HepG2 (cell line): ENCODE measurements around the gene ADCY6. TPM values are rescaled to one million over a fixed set of nuclear protein-coding genes. Genes with fewer than 3 reads are reported as not detected.

ENCODE experiments used
- ELF1 ChIP-seq: sonication (generic); formaldehyde crosslinking; IDR thresholded peaks from 2 replicates; pipeline ENCODE4 v1.4.0; 2020; ENCODE audit warnings: missing genetic modification reagents
- FOXJ3 ChIP-seq: sonication (generic); formaldehyde crosslinking; IDR thresholded peaks from 2 replicates; pipeline ENCODE4 v1.4.0; 2020; ENCODE audit warnings: missing genetic modification reagents, mild to moderate bottlenecking, borderline replicate concordance
- GABPB1 ChIP-seq: IDR thresholded peaks from 2 replicates; pipeline ENCODE4 v1.6.1; 2016; ENCODE audit warnings: mild to moderate bottlenecking, missing genetic modification reagents, moderate library complexity, missing compliant biosample characterization
- GATAD2A ChIP-seq: IDR thresholded peaks from 2 replicates; pipeline ENCODE4 v1.6.1; 2016
- GLMP ChIP-seq: sonication (generic); formaldehyde crosslinking; IDR thresholded peaks from 2 replicates; pipeline ENCODE4 v1.9.0; 2021; ENCODE audit warnings: missing genetic modification reagents, mild to moderate bottlenecking, borderline replicate concordance
- IKZF5 ChIP-seq: IDR thresholded peaks from 2 replicates; pipeline ENCODE4 v1.6.1; 2018; ENCODE audit warnings: missing genetic modification reagents, mild to moderate bottlenecking, missing compliant biosample characterization
- KDM3A ChIP-seq: IDR thresholded peaks from 2 replicates; pipeline ENCODE4 v1.6.1; 2018; ENCODE audit warnings: low read depth, missing compliant biosample characterization
- PREB ChIP-seq: sonication (generic); formaldehyde crosslinking; IDR thresholded peaks from 2 replicates; pipeline ENCODE4 v1.4.0; 2020; ENCODE audit warnings: missing genetic modification reagents
- SIN3B ChIP-seq: fragments of 150-350 bp; IDR thresholded peaks from 2 replicates; pipeline ENCODE4 v1.6.1; 2014; ENCODE audit warnings: low read length
- TFDP1 ChIP-seq: IDR thresholded peaks from 2 replicates; pipeline ENCODE4 v1.6.1; 2016; ENCODE audit warnings: missing compliant biosample characterization, missing genetic modification reagents, borderline replicate concordance
- THAP11 ChIP-seq: IDR thresholded peaks from 2 replicates; pipeline ENCODE4 v1.6.1; 2016; ENCODE audit warnings: missing biosample characterization, missing genetic modification reagents
- THAP9 ChIP-seq: sonication (generic); formaldehyde crosslinking; IDR thresholded peaks from 2 replicates; pipeline ENCODE4; 2020; ENCODE audit warnings: missing genetic modification reagents, mild to moderate bottlenecking, borderline replicate concordance
- ZBTB14 ChIP-seq: sonication (generic); formaldehyde crosslinking; IDR thresholded peaks from 2 replicates; pipeline ENCODE4 v1.4.0; 2020; ENCODE audit warnings: missing genetic modification reagents
- ZBTB38 ChIP-seq: sonication (generic); formaldehyde crosslinking; IDR thresholded peaks from 2 replicates; pipeline ENCODE4 v1.5.1; 2020; ENCODE audit warnings: mild to moderate bottlenecking, missing genetic modification reagents
- ZFX ChIP-seq: sonication (generic); formaldehyde crosslinking; IDR thresholded peaks from 2 replicates; pipeline ENCODE4 v1.4.0; 2020; ENCODE audit warnings: mild to moderate bottlenecking, low read depth, missing genetic modification reagents, moderate library complexity
- ZNF230 ChIP-seq: sonication (generic); formaldehyde crosslinking; IDR thresholded peaks from 2 replicates; pipeline ENCODE4 v1.4.0; 2020; ENCODE audit warnings: mild to moderate bottlenecking, missing genetic modification reagents
- ZNF260 ChIP-seq: sonication (generic); formaldehyde crosslinking; IDR thresholded peaks from 2 replicates; pipeline ENCODE4 v1.4.0; 2020; ENCODE audit warnings: missing genetic modification reagents, low read depth, mild to moderate bottlenecking, borderline replicate concordance
- ZNF274 ChIP-seq: sonication (generic); formaldehyde crosslinking; IDR thresholded peaks from 2 replicates; pipeline ENCODE4 v1.5.1; 2020; ENCODE audit warnings: mild to moderate bottlenecking, missing genetic modification reagents
- ZNF3 ChIP-seq: IDR thresholded peaks from 2 replicates; pipeline ENCODE4 v1.7.0; 2017; ENCODE audit warnings: inconsistent platforms
- ZNF496 ChIP-seq: sonication (generic); formaldehyde crosslinking; IDR thresholded peaks from 2 replicates; pipeline ENCODE4 v1.8.1; 2023; ENCODE audit warnings: mild to moderate bottlenecking, moderate library complexity, missing genetic modification reagents; ENCODE audit not compliant: insufficient replicate concordance
- ZNF746 ChIP-seq: sonication (generic); formaldehyde crosslinking; IDR thresholded peaks from 2 replicates; pipeline ENCODE4 v1.8.0; 2022; ENCODE audit warnings: mild to moderate bottlenecking, missing genetic modification reagents
- polyA plus RNA-seq, 8 experiments: library from polyadenylated mRNA; depleted of rRNA in 3 of 8; stranded (reverse) in 7 of 8; unstranded in 1 of 8; fragments of >200 nt; fragmentation: Illumina TruSeq in 4 of 8; extraction: Trizol in 4 of 8; gene quantifications; 2 replicates each; pipeline versions ENCODE4 v1.2.1 to v1.2.3, GENCODE V29; 2011 to 2016; ENCODE audit warnings: low read depth in 4 of 8, missing spikeins in 1 of 8, mixed read lengths in 1 of 8; ENCODE audit not compliant: insufficient read depth in 1 of 8
- total RNA-seq, 5 experiments: library from RNA; depleted of rRNA; stranded (reverse); fragments of >200 nt; fragmentation: Illumina TruSeq; extraction: Trizol; gene quantifications; 2 replicates each; pipeline ENCODE4 v1.2.3, GENCODE V29; 2016; ENCODE audit warnings: low read depth in 1 of 5

Gene ADCY6
- total and polyA plus RNA-seq, 2 of the 13 experiments (the other 11 are each of a cell fraction or from before 2014, with no cell fraction given), result 10.6 to 11.8 TPM

- TF ChIP-seq THAP9 (peak; percentile 100), ZNF746 (CRISPR knock-in tag) (no peak; the same call in none of the 2 replicates), TFDP1 (CRISPR knock-in tag) (no peak; the same call in 1 of the 2 replicates), IKZF5 (peak; percentile 83), ZNF230 (CRISPR knock-in tag) (peak; percentile 91), KDM3A (CRISPR knock-in tag) (no peak; the same call in 1 of the 2 replicates), ZBTB38 (CRISPR knock-in tag) (peak; percentile 42; the same call in 1 of the 2 replicates), ZNF260 (CRISPR knock-in tag) (no peak), THAP11 (CRISPR knock-in tag) (peak; percentile 95), ZNF496 (CRISPR knock-in tag) (no peak), GATAD2A (CRISPR knock-in tag) (peak; percentile 73), ZBTB14 (CRISPR knock-in tag) (0 out of 2 replicates have a peak, but pooled peaks have one; percentile 21), PREB (CRISPR knock-in tag) (no peak), GABPB1 (CRISPR knock-in tag) (peak; percentile 98), ZNF3 (CRISPR knock-in tag) (no peak), SIN3B (peak; percentile 60; the same call in 1 of the 2 replicates), ZFX (CRISPR knock-in tag) (peak; percentile 99), ZNF274 (CRISPR knock-in tag) (peak; percentile 94), ELF1 (CRISPR knock-in tag) (peak; percentile 98), FOXJ3 (CRISPR knock-in tag) (peak; percentile 60), GLMP (CRISPR knock-in tag) (no peak)
Observed at GRCh38 chr12:48716493-48717251, 72.2 kb downstream of the ADCY6 start, which contains the start of gene CCNT1 (continued).
